Stimulated activated naive CD8-positive, alpha-beta T cell treated with anti-CD3 and anti-CD28 coated beads, Interleukin-15, Interleukin-2, amounts not matched to agents 100 ng/mL and 50 ng/mL, for 24 hours (primary cell): Measurements from ENCODE around the gene IKZF2.

ENCODE experiments used
- H3K27ac Mint-ChIP-seq: one replicate; pipeline ENCODE4 v1.8.0; 2021; ENCODE audit warnings: mild to moderate bottlenecking, mixed read lengths
- H3K27me3 Mint-ChIP-seq: one replicate; pipeline ENCODE4 v1.8.0; 2021; ENCODE audit warnings: mixed read lengths
- H3K36me3 Mint-ChIP-seq: one replicate; pipeline ENCODE4 v1.8.0; 2021; ENCODE audit warnings: low read depth, mixed read lengths
- H3K4me1 Mint-ChIP-seq: one replicate; pipeline ENCODE4 v1.8.0; 2021; ENCODE audit warnings: low read depth, mixed read lengths
- H3K4me3 Mint-ChIP-seq: one replicate; pipeline ENCODE4 v1.8.0; 2021; ENCODE audit warnings: mild to moderate bottlenecking, mixed read lengths
- H3K9me3 Mint-ChIP-seq: one replicate; pipeline ENCODE4 v1.8.0; 2021; ENCODE audit warnings: mixed read lengths

The IKZF2 gene

GRCh38 chr2:213017404-213017803 lies 134.0 kb downstream of the IKZF2 start:
- H3K36me3 Mint-ChIP-seq, result peaks cover 17% of the 10 kb centered on the region
- H3K27ac Mint-ChIP-seq, result peak overlapping the region; percentile 79
- no peaks in the 10 kb centered on the region for H3K27me3 Mint-ChIP-seq
- no peaks in the 10 kb centered on the region for H3K9me3 Mint-ChIP-seq
- peaks cover 53% of the 10 kb centered on the region for H3K4me1 Mint-ChIP-seq
- no peak overlapping the region for H3K4me3 Mint-ChIP-seq

- Mint-ChIP-seq H3K4me3 (peak overlapping the region; percentile 65), H3K9me3 (no peaks in the 10 kb centered on the region), H3K27ac (peak overlapping the region; percentile 79), H3K4me1 (peaks cover 49% of the 10 kb centered on the region), H3K36me3 (peaks cover 18% of the 10 kb centered on the region), H3K27me3 (no peaks in the 10 kb centered on the region)
Measured at GRCh38 chr2:213016984-213017351, 134.4 kb downstream of the IKZF2 start.

- Mint-ChIP-seq H3K9me3 (no peaks in the 10 kb centered on the region), H3K4me1 (peaks cover 43% of the 10 kb centered on the region), H3K4me3 (peak overlapping the region; percentile 65), H3K36me3 (peaks cover 21% of the 10 kb centered on the region), H3K27ac (peak overlapping the region; percentile 79), H3K27me3 (no peaks in the 10 kb centered on the region)
Measured at GRCh38 chr2:213016166-213016983, 135.0 kb downstream of the IKZF2 start.

GRCh38 chr2:213015387-213016165 lies 135.8 kb downstream of the IKZF2 start:
- Mint-ChIP-seq H3K36me3 (peaks cover 18% of the 10 kb centered on the region), H3K4me1 (peaks cover 40% of the 10 kb centered on the region), H3K27me3 (no peaks in the 10 kb centered on the region), H3K4me3 (peak overlapping the region; percentile 65), H3K9me3 (no peaks in the 10 kb centered on the region), H3K27ac (peak overlapping the region; percentile 85)

GRCh38 chr2:213013979-213014378 lies 137.4 kb downstream of the IKZF2 start:
- H3K27me3 Mint-ChIP-seq, result no peaks in the 10 kb centered on the region

GRCh38 chr2:213011505-213011904 lies 139.9 kb downstream of the IKZF2 start:
- Mint-ChIP-seq H3K4me1 (peaks cover 36% of the 10 kb centered on the region), H3K27me3 (no peaks in the 10 kb centered on the region), H3K9me3 (no peaks in the 10 kb centered on the region), H3K36me3 (peaks cover 13% of the 10 kb centered on the region), H3K4me3 (no peak overlapping the region), H3K27ac (no peak overlapping the region)

More at GRCh38 chr2:213013979-213014378, 137.4 kb downstream of the IKZF2 start:
- Mint-ChIP-seq H3K4me1 (peaks cover 52% of the 10 kb centered on the region), H3K4me3 (no peak overlapping the region), H3K27ac (no peak overlapping the region), H3K36me3 (peaks cover 18% of the 10 kb centered on the region), H3K9me3 (no peaks in the 10 kb centered on the region)

- no peaks in the 10 kb centered on the region for H3K9me3 Mint-ChIP-seq
- H3K27ac Mint-ChIP-seq, result no peak overlapping the region
- H3K27me3 Mint-ChIP-seq, result no peaks in the 10 kb centered on the region
- H3K36me3 Mint-ChIP-seq, result peaks cover 7% of the 10 kb centered on the region
- H3K4me3 Mint-ChIP-seq, result no peak overlapping the region
- peaks cover 23% of the 10 kb centered on the region for H3K4me1 Mint-ChIP-seq
Measured at GRCh38 chr2:213010106-213010779, 141.2 kb downstream of the IKZF2 start.

- no peak overlapping the region for H3K4me3 Mint-ChIP-seq
- H3K27me3 Mint-ChIP-seq, result no peaks in the 10 kb centered on the region
- H3K9me3 Mint-ChIP-seq, result no peaks in the 10 kb centered on the region
- no peak overlapping the region for H3K27ac Mint-ChIP-seq
- H3K4me1 Mint-ChIP-seq, result peaks cover 22% of the 10 kb centered on the region
- H3K36me3 Mint-ChIP-seq, result peaks cover 5% of the 10 kb centered on the region
Measured at GRCh38 chr2:213007290-213007838, 144.0 kb downstream of the IKZF2 start.

- Mint-ChIP-seq H3K4me3 (no peak overlapping the region), H3K27me3 (no peaks in the 10 kb centered on the region), H3K27ac (no peak overlapping the region), H3K36me3 (no peaks in the 10 kb centered on the region), H3K4me1 (peaks cover 30% of the 10 kb centered on the region), H3K9me3 (no peaks in the 10 kb centered on the region)
Measured at GRCh38 chr2:213004197-213004821, 147.1 kb downstream of the IKZF2 start.

- H3K27me3 Mint-ChIP-seq, result no peaks in the 10 kb centered on the region
- H3K4me1 Mint-ChIP-seq, result peaks cover 45% of the 10 kb centered on the region
- no peak overlapping the region for H3K4me3 Mint-ChIP-seq
- no peaks in the 10 kb centered on the region for H3K9me3 Mint-ChIP-seq
- H3K27ac Mint-ChIP-seq, result no peak overlapping the region
- no peaks in the 10 kb centered on the region for H3K36me3 Mint-ChIP-seq
Measured at GRCh38 chr2:213002383-213002782, 149.0 kb downstream of the IKZF2 start.

GRCh38 chr2:213001297-213001910 lies 150.0 kb downstream of the IKZF2 start:
- H3K9me3 Mint-ChIP-seq, result no peaks in the 10 kb centered on the region
- H3K4me3 Mint-ChIP-seq, result peak overlapping the region; percentile 59

GRCh38 chr2:212998626-212999359 lies 152.6 kb downstream of the IKZF2 start:
- Mint-ChIP-seq H3K9me3 (no peaks in the 10 kb centered on the region), H3K4me1 (peaks cover 56% of the 10 kb centered on the region)

More at GRCh38 chr2:213001297-213001910, 150.0 kb downstream of the IKZF2 start:
- Mint-ChIP-seq H3K4me1 (peaks cover 54% of the 10 kb centered on the region), H3K36me3 (no peaks in the 10 kb centered on the region), H3K27ac (peak overlapping the region; percentile 77), H3K27me3 (no peaks in the 10 kb centered on the region)

GRCh38 chr2:212997526-212998020 lies 153.8 kb downstream of the IKZF2 start:
- Mint-ChIP-seq H3K4me1 (peaks cover 56% of the 10 kb centered on the region), H3K36me3 (no peaks in the 10 kb centered on the region), H3K4me3 (no peak overlapping the region), H3K27me3 (no peaks in the 10 kb centered on the region), H3K9me3 (no peaks in the 10 kb centered on the region), H3K27ac (no peak overlapping the region)

More at GRCh38 chr2:212998626-212999359, 152.6 kb downstream of the IKZF2 start:
- no peak overlapping the region for H3K4me3 Mint-ChIP-seq
- no peak overlapping the region for H3K27ac Mint-ChIP-seq
- no peaks in the 10 kb centered on the region for H3K27me3 Mint-ChIP-seq
- H3K36me3 Mint-ChIP-seq, result no peaks in the 10 kb centered on the region
